CD8-positive, alpha-beta memory T cell (primary cell): ENCODE results near the gene C19orf18. TPM values are rescaled to one million over a fixed set of nuclear protein-coding genes. Genes with fewer than 3 reads are reported as not detected.

Source experiments
- CTCF ChIA-PET: fragments of 350-600 bp; sonication (Branson Sonifier 250); formaldehyde crosslinking; loops from one replicate; lab custom pipeline; 2021; ENCODE audit warnings: antibody characterized with exemption; lab: Charles Lee
- POLR2A ChIA-PET: fragments of 350-600 bp; sonication (Branson Sonifier 250); formaldehyde crosslinking; loops from one replicate; lab custom pipeline; 2021; ENCODE audit warnings: antibody characterized with exemption; lab: Charles Lee
- DNase-seq, 5 donors: peaks; one replicate each; pipeline versions ENCODE4 v3.0.0 to v3.0.0-alpha.2; 2020 to 2022; ENCODE audit warnings: mixed read lengths in 1 of 5
- H3K27ac ChIP-seq: one replicate; pipeline ENCODE4 v1.7.0; 2013; ENCODE audit warnings: low read depth, mild to moderate bottlenecking, low read length, moderate library complexity
- H3K27me3 ChIP-seq: 2 replicates; pipeline ENCODE4 v1.7.0; 2013; ENCODE audit warnings: low read length, mild to moderate bottlenecking; ENCODE audit not compliant: insufficient read depth, poor library complexity, severe bottlenecking
- H3K36me3 ChIP-seq: 2 replicates; pipeline ENCODE4 v1.7.0; 2013; ENCODE audit warnings: mild to moderate bottlenecking, low read length, moderate library complexity; ENCODE audit not compliant: insufficient read depth
- H3K4me1 ChIP-seq: 2 replicates; pipeline ENCODE4 v1.7.0; 2013; ENCODE audit warnings: mild to moderate bottlenecking, low read length, moderate library complexity; ENCODE audit not compliant: insufficient read depth
- H3K4me3 ChIP-seq: 2 replicates; pipeline ENCODE4 v1.7.0; 2013; ENCODE audit warnings: mild to moderate bottlenecking, low read length
- H3K9me3 ChIP-seq: 2 replicates; pipeline ENCODE4 v1.7.0; 2013; ENCODE audit warnings: mild to moderate bottlenecking, low read length
- H3K27ac Mint-ChIP-seq, 8 donors: one replicate each; pipeline ENCODE4 v1.8.0; 2020 to 2021; ENCODE audit warnings: mixed read lengths in 8 of 8, mild to moderate bottlenecking in 6 of 8, inconsistent platforms in 3 of 8, moderate library complexity in 3 of 8
- H3K27me3 Mint-ChIP-seq, 2 donors: one replicate each; pipeline ENCODE4 v1.8.0; 2020 to 2021; ENCODE audit warnings: mixed read lengths in 2 of 2, mild to moderate bottlenecking in 1 of 2, moderate library complexity in 1 of 2
- H3K36me3 Mint-ChIP-seq, 3 donors: one replicate each; pipeline ENCODE4 v1.8.0; 2020 to 2021; ENCODE audit warnings: mixed read lengths in 3 of 3, inconsistent platforms in 1 of 3, mild to moderate bottlenecking in 1 of 3
- H3K4me1 Mint-ChIP-seq, 3 donors: one replicate each; pipeline ENCODE4 v1.8.0; 2020 to 2021; ENCODE audit warnings: mixed read lengths in 3 of 3, inconsistent platforms in 1 of 3, mild to moderate bottlenecking in 1 of 3
- H3K4me3 Mint-ChIP-seq, 7 donors: one replicate each; pipeline ENCODE4 v1.8.0; 2020 to 2021; ENCODE audit warnings: mixed read lengths in 7 of 7, mild to moderate bottlenecking in 6 of 7, moderate library complexity in 4 of 7, inconsistent platforms in 2 of 7
- H3K9me3 Mint-ChIP-seq, 5 donors: one replicate each; pipeline ENCODE4 v1.8.0; 2020 to 2022; ENCODE audit warnings: mixed read lengths in 5 of 5, mild to moderate bottlenecking in 3 of 5, moderate library complexity in 2 of 5, inconsistent platforms in 1 of 5
- polyA plus RNA-seq: library from polyadenylated mRNA; unstranded; fragments of 300-500 nt; fragmentation: Illumina TruSeq; gene quantifications from one replicate; pipeline ENCODE4 v1.2.3, GENCODE V29; 2021
- total RNA-seq, 2 experiments: library from RNA; stranded (reverse); gene quantifications; one replicate each; pipeline ENCODE4 v1.2.3, GENCODE V29; 2021

C19orf18 gene
- total RNA-seq (under 1 TPM in 1 of 2 experiments, not detected in 1; 0.33 TPM), polyA plus RNA-seq (0.41 TPM)

DNA sequence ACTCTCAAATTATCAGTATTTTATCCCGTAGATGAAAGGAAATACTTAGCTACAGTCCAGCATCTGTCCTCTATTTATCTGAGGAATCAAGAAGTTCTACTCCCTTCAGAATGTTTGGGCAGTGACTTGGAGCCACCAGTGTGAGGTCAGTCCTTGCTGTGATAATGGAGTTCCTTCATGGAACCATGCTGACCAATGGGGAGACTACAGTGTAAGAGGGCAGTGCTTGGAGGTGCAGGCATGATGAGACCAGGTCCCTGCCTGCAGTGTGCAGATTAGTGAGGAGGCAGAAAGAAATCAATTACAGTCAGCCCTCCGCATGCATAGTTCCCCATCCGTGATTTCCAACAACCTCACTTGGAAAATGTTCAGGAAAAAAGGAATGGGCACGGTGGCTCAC lies at the start of gene C19orf18:
Gene C19orf18, minus strand, starts transcription at position 101 of the 400 bp plus-strand sequence. CDS start 102 bp downstream, outside the sequence.
- peaks cover 59% of the 10 kb centered on the region for H3K9me3 ChIP-seq
- DNase-seq, result no peak
- peaks cover 0 to 2% of the 10 kb centered on the region in 2 donors for H3K27me3 Mint-ChIP-seq
- H3K4me3 Mint-ChIP-seq, result no peak within 1 kb of the TSS
- H3K27me3 ChIP-seq, result no peaks in the 10 kb centered on the region
- H3K9me3 Mint-ChIP-seq, result peaks cover 50 to 97% (median 90%) of the 10 kb centered on the region in 5 donors
- H3K27ac Mint-ChIP-seq, result no peak within 1 kb of the TSS
- no peak within 1 kb of the TSS for H3K4me3 ChIP-seq
- peaks cover 15 to 66% (median 63%) of the 10 kb centered on the region in 3 donors for H3K36me3 Mint-ChIP-seq
- peaks cover 1% of the 10 kb centered on the region for H3K36me3 ChIP-seq
- H3K27ac ChIP-seq, result no peak within 1 kb of the TSS
- CTCF ChIA-PET, result no interaction called here
- no peaks in the 10 kb centered on the region for H3K4me1 ChIP-seq
- no peaks in the 10 kb centered on the region for H3K4me1 Mint-ChIP-seq
- POLR2A ChIA-PET, result no interaction called here

DNA sequence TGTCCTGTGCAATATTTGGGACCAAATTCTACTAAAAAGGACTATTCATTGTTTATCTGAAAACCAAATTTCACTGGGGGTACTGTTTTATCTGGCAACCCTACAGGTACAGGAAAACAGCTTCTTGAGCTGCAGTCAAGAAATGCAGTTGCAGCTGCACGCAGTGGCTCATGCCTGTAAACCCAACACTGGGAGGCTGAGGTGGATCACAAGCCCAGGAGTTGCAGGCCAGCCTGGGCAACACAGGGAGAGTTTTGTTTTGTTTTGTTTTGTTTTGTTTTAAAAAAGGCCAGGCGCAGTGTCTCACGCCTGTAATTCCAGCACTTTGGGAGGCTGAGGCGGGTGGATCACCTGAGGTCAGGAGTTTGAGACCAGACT lies 47.9 kb upstream of the C19orf18 start:
- peaks cover 4% of the 10 kb centered on the region for H3K9me3 ChIP-seq
- no peaks in the 10 kb centered on the region for H3K4me1 ChIP-seq
- peaks cover 0 to 16% (median 2%) of the 10 kb centered on the region in 3 donors for H3K36me3 Mint-ChIP-seq
- H3K4me3 ChIP-seq, result no peak overlapping the region
- H3K9me3 Mint-ChIP-seq, result peaks cover 0 to 61% (median 15%) of the 10 kb centered on the region in 5 donors
- DNase-seq, result no peak
- peaks cover 0 to 4% (median 0%) of the 10 kb centered on the region in 3 donors for H3K4me1 Mint-ChIP-seq
- H3K36me3 ChIP-seq, result no peaks in the 10 kb centered on the region
- no peak overlapping the region for H3K27ac ChIP-seq
- ChIA-PET CTCF (interaction anchor here (0.7 kb wide), 1 partner anchor 36 kb away, joined by 3 read pairs; the partner anchor contains the start of gene ZNF135), POLR2A (interaction anchor here (0.8 kb wide), 1 partner anchor 133 kb away, joined by 3 read pairs; no protein-coding TSS in a partner anchor)
- no peak overlapping the region for H3K4me3 Mint-ChIP-seq
- H3K27ac Mint-ChIP-seq, result no peak overlapping the region
- H3K27me3 Mint-ChIP-seq, result peaks cover 5 to 11% of the 10 kb centered on the region in 2 donors
- no peaks in the 10 kb centered on the region for H3K27me3 ChIP-seq

DNA sequence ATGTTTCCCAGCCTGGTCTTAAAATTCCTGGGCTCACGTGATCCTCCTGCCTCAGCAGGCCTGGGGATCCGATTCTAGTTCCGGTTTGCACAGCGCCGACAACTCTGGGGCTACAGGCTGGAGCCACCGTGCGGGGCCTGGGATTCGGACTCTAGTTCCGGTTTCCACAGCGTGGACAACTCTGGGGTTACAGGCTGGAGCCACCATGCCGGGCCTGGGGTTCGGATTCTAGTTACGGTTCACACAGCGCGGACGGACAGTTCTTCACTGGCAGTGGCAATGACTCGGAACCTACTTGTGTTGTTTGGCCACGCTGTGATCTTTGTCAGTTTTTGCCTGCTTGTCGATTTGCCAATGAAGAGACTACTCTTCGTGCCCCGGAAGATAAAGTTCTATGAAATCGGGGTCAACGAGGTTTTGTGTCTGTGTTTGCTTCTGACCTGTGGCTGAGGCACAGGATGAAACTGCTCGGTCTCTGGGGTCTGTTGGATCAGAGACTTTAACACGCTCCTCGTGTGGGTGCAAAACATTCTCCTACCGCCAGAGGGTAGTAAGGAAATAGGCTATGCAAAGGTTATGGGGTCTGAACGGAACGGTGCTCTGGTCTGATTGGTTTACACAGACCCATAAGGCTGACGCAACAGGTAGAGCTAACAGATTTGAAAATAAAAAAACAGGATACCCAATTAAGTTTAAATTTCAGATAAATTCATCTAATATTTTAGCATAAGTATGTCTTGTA lies 47.4 kb upstream of the C19orf18 start:
- H3K27ac Mint-ChIP-seq, result peak overlapping the region in 1 of 8 donors; percentile 55
- Histone ChIP-seq H3K36me3 (no peaks in the 10 kb centered on the region), H3K27me3 (no peaks in the 10 kb centered on the region), H3K9me3 (peaks cover 4% of the 10 kb centered on the region), H3K4me1 (no peaks in the 10 kb centered on the region), H3K27ac (no peak overlapping the region), H3K4me3 (no peak overlapping the region)
- peaks cover 0 to 58% (median 16%) of the 10 kb centered on the region in 5 donors for H3K9me3 Mint-ChIP-seq
- peak in 3 of 5 donors; percentile 39 to 74 (median 49) for DNase-seq
- peaks cover 10% of the 10 kb centered on the region in 2 donors for H3K27me3 Mint-ChIP-seq
- POLR2A ChIA-PET, result interaction anchor here (0.8 kb wide), 1 partner anchor 133 kb away, joined by 3 read pairs; no protein-coding TSS in a partner anchor
- H3K4me3 Mint-ChIP-seq, result no peak overlapping the region
- peaks cover 0 to 4% (median 0%) of the 10 kb centered on the region in 3 donors for H3K4me1 Mint-ChIP-seq
- H3K36me3 Mint-ChIP-seq, result peaks cover 0 to 16% (median 2%) of the 10 kb centered on the region in 3 donors
- CTCF ChIA-PET, result interaction anchor here (0.7 kb wide), 1 partner anchor 37 kb away, joined by 3 read pairs; the partner anchor contains the start of gene ZNF135

DNA sequence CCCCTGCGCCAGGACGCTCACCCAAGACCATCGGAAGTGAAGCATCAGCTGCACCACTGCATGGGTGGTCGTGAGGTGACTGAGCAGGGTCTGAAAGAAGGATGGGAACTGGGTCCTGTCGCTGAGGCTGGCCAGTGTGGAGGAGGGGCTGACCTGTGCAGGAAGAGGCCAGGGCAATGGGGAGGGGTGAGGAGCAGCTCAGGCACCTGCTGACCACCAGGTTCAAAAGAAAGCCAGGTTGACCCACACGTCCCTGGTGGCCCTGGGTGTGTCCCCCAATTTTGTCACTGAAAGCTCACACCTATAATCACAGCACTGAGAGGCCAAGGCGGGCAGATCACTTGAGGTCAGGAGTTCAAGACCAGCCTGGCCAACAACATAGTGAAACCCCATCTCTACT lies 45.8 kb upstream of the C19orf18 start:
- Histone ChIP-seq H3K36me3 (no peaks in the 10 kb centered on the region), H3K4me1 (no peaks in the 10 kb centered on the region), H3K9me3 (peaks cover 4% of the 10 kb centered on the region), H3K27me3 (no peaks in the 10 kb centered on the region), H3K4me3 (no peak overlapping the region), H3K27ac (no peak overlapping the region)
- Mint-ChIP-seq H3K4me1 (peaks cover 0 to 4% (median 0%) of the 10 kb centered on the region in 3 donors), H3K36me3 (peaks cover 0 to 16% (median 2%) of the 10 kb centered on the region in 3 donors), H3K9me3 (peaks cover 0 to 55% (median 23%) of the 10 kb centered on the region in 5 donors), H3K27ac (no peak overlapping the region), H3K4me3 (no peak overlapping the region), H3K27me3 (peaks cover 9 to 18% of the 10 kb centered on the region in 2 donors)
- CTCF ChIA-PET, result interaction anchor here (1.2 kb wide), 1 partner anchor 136 kb away, joined by 3 read pairs; no protein-coding TSS in a partner anchor
- POLR2A ChIA-PET, result no interaction called here
- no peak for DNase-seq

DNA sequence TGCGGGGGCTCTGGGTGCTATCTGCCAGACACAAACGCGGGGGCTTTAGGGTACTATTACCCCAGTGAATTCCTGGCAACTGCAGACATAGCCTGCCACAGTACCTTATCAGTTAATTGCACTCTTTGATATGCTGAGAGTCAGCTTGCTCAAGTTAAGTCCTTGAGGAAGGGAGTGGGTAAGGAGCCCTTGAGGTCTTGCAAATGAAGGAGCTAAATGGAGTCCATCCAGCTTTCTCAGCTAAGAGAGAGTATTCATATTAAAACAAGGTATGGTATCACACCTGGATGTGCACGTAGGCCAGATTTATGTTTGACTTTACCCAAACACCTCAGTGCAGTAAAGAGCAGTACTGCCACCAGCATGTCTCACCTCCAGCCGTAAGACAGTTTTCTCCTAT lies 39.8 kb upstream of the C19orf18 start:
- Mint-ChIP-seq H3K4me1 (peaks cover 0 to 11% (median 0%) of the 10 kb centered on the region in 3 donors), H3K36me3 (peaks cover 0 to 15% (median 7%) of the 10 kb centered on the region in 3 donors), H3K4me3 (no peak overlapping the region), H3K27me3 (peaks cover 8 to 31% of the 10 kb centered on the region in 2 donors), H3K27ac (no peak overlapping the region), H3K9me3 (peaks cover 0 to 65% (median 56%) of the 10 kb centered on the region in 5 donors)
- H3K4me1 ChIP-seq, result no peaks in the 10 kb centered on the region
- ChIA-PET CTCF (no interaction called here), POLR2A (no interaction called here)
- no peak for DNase-seq
- no peak overlapping the region for H3K27ac ChIP-seq
- no peaks in the 10 kb centered on the region for H3K27me3 ChIP-seq
- no peak overlapping the region for H3K4me3 ChIP-seq
- H3K36me3 ChIP-seq, result no peaks in the 10 kb centered on the region
- H3K9me3 ChIP-seq, result peaks cover 21% of the 10 kb centered on the region

DNA sequence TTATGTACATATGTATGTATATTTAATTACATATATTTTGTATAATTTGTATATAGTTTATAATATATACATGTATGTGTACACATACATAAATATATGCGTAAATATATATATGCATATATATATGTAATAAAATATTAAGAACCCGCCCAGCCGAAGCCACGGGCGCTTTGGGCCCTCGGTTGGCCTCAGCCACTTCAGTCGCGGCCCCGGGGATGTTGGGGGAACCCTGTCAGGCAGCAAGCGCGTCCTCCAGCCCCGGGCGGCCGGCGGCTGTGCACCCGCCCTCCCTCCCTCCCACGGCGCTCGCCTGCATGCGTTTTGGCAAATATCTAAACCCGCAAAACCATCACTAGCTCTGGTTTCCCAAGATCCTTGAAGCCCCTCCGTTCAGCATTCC lies 36.2 kb upstream of the C19orf18 start:
- no peaks in the 10 kb centered on the region for H3K4me1 ChIP-seq
- no peak for DNase-seq
- peaks cover 10 to 86% (median 75%) of the 10 kb centered on the region in 5 donors for H3K9me3 Mint-ChIP-seq
- ChIA-PET POLR2A (interaction anchor here (0.6 kb wide), 1 partner anchor 241 kb away, joined by 3 read pairs; the partner anchor contains the start of gene ZNF586), CTCF (no interaction called here)
- peaks cover 8 to 33% (median 24%) of the 10 kb centered on the region in 3 donors for H3K36me3 Mint-ChIP-seq
- peaks cover 47% of the 10 kb centered on the region for H3K9me3 ChIP-seq
- no peaks in the 10 kb centered on the region for H3K27me3 ChIP-seq
- H3K27me3 Mint-ChIP-seq, result peaks cover 2 to 13% of the 10 kb centered on the region in 2 donors
- H3K4me3 ChIP-seq, result no peak overlapping the region
- H3K36me3 ChIP-seq, result no peaks in the 10 kb centered on the region
- no peak overlapping the region for H3K27ac ChIP-seq
- peaks cover 0 to 15% (median 0%) of the 10 kb centered on the region in 3 donors for H3K4me1 Mint-ChIP-seq
- H3K27ac Mint-ChIP-seq, result no peak overlapping the region
- H3K4me3 Mint-ChIP-seq, result peak overlapping the region in 2 of 7 donors; percentile 52 to 54

DNA sequence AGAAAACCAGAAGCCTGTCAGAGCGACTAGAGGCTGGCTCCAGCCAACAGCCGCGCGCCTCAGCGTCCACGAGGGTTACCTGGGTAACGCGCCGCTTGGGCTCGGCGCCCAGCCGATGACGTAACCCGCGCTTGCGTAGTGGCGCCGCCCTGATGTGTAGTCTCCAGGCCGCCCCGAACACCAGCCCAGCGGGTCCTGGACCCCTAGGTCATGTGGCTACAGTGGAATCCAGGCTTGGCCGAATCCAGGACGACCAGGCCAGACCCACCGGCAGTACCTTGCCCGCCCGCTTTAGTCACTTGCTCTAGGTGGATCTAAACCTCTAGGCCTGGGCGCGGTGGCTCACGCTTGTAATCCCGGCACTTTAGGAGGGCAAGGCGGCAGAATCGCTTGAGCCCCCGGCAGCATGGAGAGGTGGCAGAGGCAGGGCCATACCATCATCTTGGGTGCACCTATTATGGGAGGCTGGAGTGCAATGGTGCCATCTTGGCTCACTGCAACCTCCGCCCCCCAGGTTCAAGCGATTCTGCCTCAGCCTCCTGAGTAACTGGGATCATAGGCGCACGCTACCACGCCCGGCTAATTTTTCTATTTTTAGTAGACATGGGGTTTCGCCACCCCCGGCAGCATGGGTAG lies 35.5 kb upstream of the C19orf18 start:
- Histone ChIP-seq H3K36me3 (no peaks in the 10 kb centered on the region), H3K4me1 (no peaks in the 10 kb centered on the region), H3K27ac (no peak overlapping the region), H3K27me3 (no peaks in the 10 kb centered on the region), H3K9me3 (peaks cover 54% of the 10 kb centered on the region), H3K4me3 (no peak overlapping the region)
- peak overlapping the region in 4 of 8 donors; percentile 54 to 87 (median 71) for H3K27ac Mint-ChIP-seq
- H3K4me1 Mint-ChIP-seq, result peaks cover under 1 to 16% (median under 1%) of the 10 kb centered on the region in 3 donors
- peaks cover 16 to 86% (median 77%) of the 10 kb centered on the region in 5 donors for H3K9me3 Mint-ChIP-seq
- CTCF ChIA-PET, result no interaction called here
- POLR2A ChIA-PET, result no interaction called here
- DNase-seq, result peak; percentile 6 to 89 (median 54)
- peak overlapping the region in 5 of 7 donors; percentile 64 to 85 (median 70) for H3K4me3 Mint-ChIP-seq
- peaks cover 2 to 10% of the 10 kb centered on the region in 2 donors for H3K27me3 Mint-ChIP-seq
- peaks cover 11 to 41% (median 32%) of the 10 kb centered on the region in 3 donors for H3K36me3 Mint-ChIP-seq
